GM19025 (cell line): ENCODE measurements around the gene MUSTN1.

Experiments
- ATAC-seq: cut with Tn5 transposase; IDR thresholded peaks from one replicate; pipeline ENCODE4 v1.9.1; 2021; ENCODE audit warnings: mild to moderate bottlenecking, low read depth, moderate library complexity; ENCODE audit not compliant: unreplicated experiment

MUSTN1 gene

GRCh38 chr3:52834871-52835501 lies at the start of gene MUSTN1:
MUSTN1 (minus strand) TSS chr3:52835019; CDS start chr3:52834948, 71 bp downstream.
- ATAC-seq = no peak

- no peak for ATAC-seq
These were observed 47.6 kb upstream of the MUSTN1 start for GRCh38 chr3:52882377-52882776.

- ATAC-seq = no peak
These were observed 47.1 kb upstream of the MUSTN1 start for GRCh38 chr3:52881871-52882270.

GRCh38 chr3:52880474-52880873 lies 45.7 kb upstream of the MUSTN1 start:
- ATAC-seq = peak; percentile 51

GRCh38 chr3:52880047-52880446 lies 45.2 kb upstream of the MUSTN1 start:
- no peak for ATAC-seq

GRCh38 chr3:52879581-52879980 lies 44.8 kb upstream of the MUSTN1 start:
- no peak for ATAC-seq

DNA sequence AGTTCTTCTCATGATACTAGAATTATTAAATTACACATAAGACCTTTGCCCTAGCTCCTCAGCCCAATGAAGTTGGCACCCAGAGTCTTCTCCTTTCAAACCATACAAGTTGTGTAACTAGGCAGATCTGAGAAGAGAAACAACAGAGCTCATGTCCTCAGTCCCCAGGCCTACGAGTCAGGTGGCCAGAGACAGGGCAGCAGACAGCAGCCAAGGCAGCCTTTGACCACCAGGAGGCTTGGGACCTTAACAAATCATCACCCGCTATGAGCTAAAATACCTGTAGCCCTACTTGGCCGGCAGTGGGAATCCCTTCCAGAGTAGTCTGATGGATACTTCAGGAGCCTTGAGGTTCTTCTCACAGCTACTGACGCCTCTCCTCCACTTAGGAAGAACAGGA lies 44.3 kb upstream of the MUSTN1 start:
- ATAC-seq = no peak

DNA sequence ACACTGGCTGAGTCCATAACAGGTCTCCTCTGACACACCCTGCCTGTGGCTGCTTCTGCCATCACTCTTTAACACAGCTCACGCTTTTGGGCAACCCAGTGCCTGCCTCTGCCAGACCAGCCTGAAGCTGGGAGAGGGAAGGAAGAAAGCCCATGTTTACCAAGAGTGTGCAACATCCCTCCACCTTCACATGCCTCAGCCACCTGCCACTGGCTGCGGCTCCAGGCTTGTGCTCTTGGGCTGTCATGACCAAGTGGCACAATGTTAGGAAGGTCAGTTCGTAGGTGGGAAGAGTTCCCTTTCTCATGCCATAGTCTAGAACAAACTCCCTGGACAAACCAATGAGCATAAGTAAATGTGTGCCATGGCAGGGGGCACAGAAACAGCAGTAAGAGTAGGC lies 42.3 kb upstream of the MUSTN1 start:
- ATAC-seq = no peak

DNA sequence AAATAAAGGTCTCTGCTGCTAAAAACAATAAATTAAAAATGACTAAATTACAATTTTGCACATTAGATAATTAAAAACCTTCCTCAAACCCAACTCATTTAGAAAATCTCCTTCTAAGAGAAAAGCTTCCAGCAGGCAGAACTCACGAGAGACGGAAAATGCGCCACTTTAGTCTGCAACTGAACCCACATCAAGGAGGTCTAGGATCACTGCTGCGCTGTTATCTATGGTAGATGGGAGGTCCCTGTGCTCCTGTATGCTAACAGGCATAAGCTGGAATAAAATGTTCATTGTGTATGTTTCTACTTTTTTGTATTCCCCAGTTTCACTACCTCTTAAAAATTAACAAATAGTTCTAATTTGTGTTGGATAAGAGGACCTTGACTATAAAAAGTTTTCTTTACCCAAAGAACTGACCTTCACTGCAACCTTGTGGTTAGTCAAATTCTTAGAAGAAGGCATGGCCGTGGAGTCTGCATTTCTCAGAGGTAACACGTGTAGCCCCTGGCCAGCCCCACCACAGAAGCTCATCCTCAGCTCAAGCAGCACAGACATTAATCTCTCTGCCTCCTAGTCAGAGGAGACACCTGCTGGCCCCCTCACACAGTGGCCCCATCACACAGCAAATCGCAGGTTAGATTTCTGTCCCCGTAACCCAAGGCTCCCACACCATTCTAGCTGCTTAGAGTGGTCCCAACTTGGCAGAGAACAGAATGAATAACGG lies 40.2 kb upstream of the MUSTN1 start:
- ATAC-seq = no peak

- no peak for ATAC-seq
These were observed 39.4 kb upstream of the MUSTN1 start for GRCh38 chr3:52874160-52874701.

DNA sequence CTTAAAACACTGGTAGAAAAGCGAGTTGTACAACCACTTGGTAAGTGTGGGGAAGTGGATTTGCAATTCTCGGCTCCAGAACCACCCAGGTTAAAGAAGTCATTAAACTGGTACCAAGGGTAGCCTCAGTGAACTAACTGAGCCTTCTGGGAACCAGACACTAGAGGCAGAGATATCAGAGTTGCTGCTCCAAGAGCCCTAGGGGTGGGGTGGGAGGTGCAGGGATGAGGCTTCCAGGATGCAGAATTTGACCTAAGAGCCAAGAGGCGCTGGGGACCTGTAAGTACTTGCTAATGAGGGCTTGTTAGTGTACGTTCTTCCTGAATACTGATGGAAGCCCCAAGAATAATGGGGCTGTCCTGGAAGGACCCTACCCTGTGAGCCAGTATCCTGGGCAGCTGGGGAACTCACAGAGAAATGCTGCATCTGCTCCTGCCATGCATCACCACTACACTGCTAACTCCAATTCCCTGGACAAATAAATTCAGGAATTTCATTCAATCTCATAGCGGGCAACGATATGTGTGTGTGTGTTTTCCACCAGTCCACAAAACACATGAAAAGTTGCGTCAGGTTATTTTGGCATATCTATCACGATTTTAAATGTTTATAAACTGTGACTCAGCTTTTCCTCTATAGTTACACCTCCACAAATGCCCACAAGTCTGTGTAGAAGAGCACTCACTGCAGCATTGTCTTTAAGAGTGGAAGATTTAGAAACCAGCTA lies 38.8 kb upstream of the MUSTN1 start:
- ATAC-seq = no peak

- no peak for ATAC-seq
These were observed 37.4 kb upstream of the MUSTN1 start for GRCh38 chr3:52872245-52872644.

DNA sequence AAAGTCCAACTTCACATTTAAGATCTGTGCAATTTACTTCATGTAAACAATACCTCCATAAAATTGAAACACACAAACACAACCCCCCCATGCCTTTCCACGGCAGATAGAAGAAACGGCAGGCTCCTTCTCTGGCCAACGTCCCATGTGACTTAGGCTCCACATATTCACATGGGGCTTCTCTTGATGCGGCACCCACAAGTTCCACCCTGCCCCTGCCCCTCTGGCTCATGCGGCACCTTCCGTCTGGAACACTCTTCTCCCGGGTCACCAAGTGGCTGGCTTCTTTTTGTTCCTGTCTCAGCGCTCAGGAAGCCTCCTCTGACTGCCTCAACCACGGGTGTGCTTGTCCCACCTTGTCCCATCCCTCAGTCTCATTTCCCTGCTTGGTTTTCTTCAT lies 36.9 kb upstream of the MUSTN1 start:
- no peak for ATAC-seq

- ATAC-seq = no peak
These were observed 35.7 kb upstream of the MUSTN1 start for GRCh38 chr3:52870471-52870870.

DNA sequence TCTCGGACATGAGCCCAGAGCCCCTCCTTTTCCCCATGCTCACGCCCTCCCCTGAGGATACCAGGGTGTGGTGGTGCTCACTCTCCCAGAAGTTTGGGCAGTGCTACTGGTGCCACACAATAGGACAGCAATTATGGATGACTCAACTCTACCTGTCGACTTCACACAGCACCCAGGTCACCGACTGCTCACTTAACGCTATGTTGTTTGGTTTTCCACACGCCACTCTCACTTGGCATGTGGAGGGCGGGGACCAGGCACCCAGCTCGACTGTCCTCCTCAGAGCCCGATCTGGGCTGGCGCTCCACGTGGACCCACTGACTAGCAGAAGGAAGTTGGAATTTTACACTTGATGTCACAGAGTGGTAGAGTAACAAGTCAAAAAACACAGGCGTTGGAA lies 31.6 kb upstream of the MUSTN1 start:
- ATAC-seq = no peak

GRCh38 chr3:52865994-52866393 lies 31.2 kb upstream of the MUSTN1 start:
- no peak for ATAC-seq

DNA sequence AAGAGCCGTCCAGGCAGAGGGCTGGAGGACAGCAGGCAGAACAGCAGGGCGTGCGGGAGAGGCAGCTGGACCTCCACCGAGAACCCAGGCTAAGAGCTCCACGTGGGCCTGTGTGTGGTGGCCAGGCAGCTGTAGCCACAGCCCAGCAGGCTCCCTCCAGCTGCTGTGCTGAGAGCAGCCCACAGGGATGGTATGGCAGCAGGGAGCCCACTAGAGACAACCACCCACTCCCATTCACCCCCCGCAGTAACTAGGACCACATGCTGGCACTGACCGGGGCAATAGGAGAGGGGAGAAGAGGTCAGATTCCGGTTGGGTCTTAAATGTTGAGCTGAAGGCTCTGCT lies 25.6 kb upstream of the MUSTN1 start:
- ATAC-seq = no peak

DNA sequence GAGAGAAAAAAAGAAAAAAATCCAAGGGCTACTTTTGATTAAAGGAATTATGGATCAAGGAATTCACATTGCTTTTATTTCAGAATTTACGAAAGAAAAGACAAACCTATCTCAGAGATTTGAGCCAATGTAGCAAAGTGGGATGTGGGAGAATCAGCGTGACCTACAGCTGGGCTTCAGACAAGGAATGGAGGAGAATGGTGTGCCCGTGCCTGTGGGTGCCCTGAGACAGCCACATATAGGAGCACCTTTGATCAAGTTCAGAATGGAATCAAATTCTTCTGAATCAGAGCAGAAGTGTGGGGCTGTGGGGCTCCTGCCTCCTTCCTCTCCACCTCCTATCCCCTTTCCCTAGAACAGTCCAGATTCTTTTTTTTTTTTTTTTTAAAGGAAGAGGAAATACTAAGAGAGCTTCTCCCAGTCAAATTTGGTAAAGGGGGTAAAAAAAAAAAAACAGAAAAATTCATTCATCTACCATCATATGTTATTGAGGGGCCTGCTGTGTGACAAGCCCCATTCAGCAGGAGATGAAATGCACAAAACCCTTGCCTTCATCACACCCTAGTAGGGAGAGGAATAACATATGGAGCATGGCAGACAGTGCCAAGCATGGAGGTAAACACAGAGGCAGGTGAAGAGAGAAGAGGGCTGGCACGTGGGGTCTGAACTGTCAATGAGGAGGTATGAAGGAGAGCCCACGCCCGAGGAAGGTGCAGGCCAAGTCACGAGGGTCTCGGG lies 25.0 kb upstream of the MUSTN1 start:
- no peak for ATAC-seq

GRCh38 chr3:52857864-52858263 lies 23.0 kb upstream of the MUSTN1 start:
- ATAC-seq = no peak

DNA sequence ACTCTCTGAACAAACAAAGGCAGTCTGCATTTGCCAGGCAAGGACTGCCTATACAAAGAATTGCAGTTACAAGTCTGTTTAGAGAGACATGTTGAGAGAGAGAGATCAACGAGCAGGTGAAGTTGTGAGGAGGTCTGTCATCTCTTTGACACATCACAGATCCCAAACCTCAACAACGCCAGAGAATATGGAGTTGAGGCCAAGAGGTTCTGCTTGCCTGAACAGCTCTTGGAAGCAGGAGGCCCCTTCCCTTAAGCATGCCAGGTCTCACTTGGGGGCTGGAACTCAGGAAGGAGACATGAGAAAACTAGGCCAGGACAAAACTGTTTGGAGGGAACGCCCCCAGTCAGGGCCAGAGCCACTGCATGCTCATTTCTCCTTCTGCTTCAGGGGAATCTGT lies 22.3 kb upstream of the MUSTN1 start:
- no peak for ATAC-seq

DNA sequence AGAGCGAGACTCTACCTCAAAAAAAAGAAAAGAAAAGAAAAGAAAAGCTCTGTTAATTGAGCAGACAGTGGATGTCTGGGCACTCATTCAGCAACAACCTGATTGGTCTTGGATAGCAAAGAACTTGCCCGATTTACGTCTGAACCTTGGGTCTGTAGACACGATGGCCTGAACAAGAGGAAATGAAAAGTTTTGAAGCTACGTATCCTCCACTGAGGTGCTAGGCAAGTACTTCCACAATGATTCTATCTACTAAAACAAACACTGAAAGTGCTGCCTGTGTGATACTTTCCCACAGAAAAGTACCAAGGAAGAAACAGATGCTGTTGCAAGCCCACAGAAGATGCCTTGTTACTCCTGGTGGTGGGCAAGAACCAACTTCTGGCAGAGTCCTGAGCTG lies 21.8 kb upstream of the MUSTN1 start:
- no peak for ATAC-seq
